Loucy (cell line): ENCODE data around the gene STX11.

Experiments used
- H2AFZ ChIP-seq: fragments of 200-600 bp; sonication (generic); 2 replicates; pipeline ENCODE4 v1.6.0; 2016; ENCODE audit warnings: antibody characterized with exemption, mild to moderate bottlenecking, low read length, moderate library complexity
- H3F3A ChIP-seq: fragments of 200-600 bp; 2 replicates; pipeline ENCODE4 v1.6.0; 2016; ENCODE audit warnings: antibody characterized with exemption, low read depth, mild to moderate bottlenecking
- H3K27me3 ChIP-seq: fragments of 200-600 bp; sonication (generic); 2 replicates; pipeline ENCODE4 v1.6.1; 2014; ENCODE audit warnings: low read length, mild to moderate bottlenecking; ENCODE audit not compliant: insufficient read depth, poor library complexity, severe bottlenecking
- H3K36me3 ChIP-seq: fragments of 200-600 bp; sonication (generic); 2 replicates; pipeline ENCODE4 v1.6.1; 2016; ENCODE audit warnings: low read length; ENCODE audit not compliant: insufficient read depth
- H3K4me1 ChIP-seq: fragments of 200-600 bp; sonication (generic); 2 replicates; pipeline ENCODE4 v1.5.1; 2014; ENCODE audit warnings: low read length, mild to moderate bottlenecking; ENCODE audit not compliant: insufficient read depth, poor library complexity, severe bottlenecking
- H3K4me2 ChIP-seq: fragments of 200-600 bp; sonication (generic); 2 replicates; pipeline ENCODE4 v1.6.0; 2014; ENCODE audit warnings: antibody characterized with exemption, low read length, low read depth, mild to moderate bottlenecking; ENCODE audit not compliant: poor library complexity, severe bottlenecking
- H3K4me3 ChIP-seq: fragments of 200-600 bp; sonication (generic); 2 replicates; pipeline ENCODE4 v1.5.1; 2014; ENCODE audit warnings: low read length, mild to moderate bottlenecking, mixed read lengths; ENCODE audit not compliant: poor library complexity, severe bottlenecking
- H3K79me2 ChIP-seq: fragments of 200-600 bp; sonication (generic); 2 replicates; pipeline ENCODE4 v1.6.1; 2014; ENCODE audit warnings: low read length; ENCODE audit not compliant: insufficient read depth
- H3K9ac ChIP-seq: fragments of 200-600 bp; sonication (generic); 2 replicates; pipeline ENCODE4 v1.6.0; 2014; ENCODE audit warnings: mild to moderate bottlenecking, low read depth, low read length, moderate library complexity; ENCODE audit not compliant: poor library complexity, severe bottlenecking
- H3K9me2 ChIP-seq: fragments of 200-600 bp; sonication (generic); replicated peaks from 2 replicates; pipeline ENCODE4 v1.6.1; 2016; ENCODE audit warnings: low read depth, low read length, mixed read lengths
- H3K9me3 ChIP-seq: fragments of 200-600 bp; sonication (generic); 2 replicates; pipeline ENCODE4 v1.6.1; 2014; ENCODE audit warnings: mild to moderate bottlenecking, antibody characterized with exemption, low read length, low read depth; ENCODE audit not compliant: insufficient read depth
- H4K20me1 ChIP-seq: fragments of 200-600 bp; sonication (generic); 2 replicates; pipeline ENCODE4 v1.6.0; 2014; ENCODE audit warnings: antibody characterized with exemption, low read length, mild to moderate bottlenecking; ENCODE audit not compliant: insufficient read depth, poor library complexity, severe bottlenecking
- CTCF ChIP-seq: fragments of 200-600 bp; sonication (generic); conservative IDR thresholded peaks from 2 replicates; pipeline ENCODE4 v1.5.1; 2014; ENCODE audit warnings: mild to moderate bottlenecking, antibody characterized with exemption, low read length
- EZH2phosphoT487 ChIP-seq: fragments of 200-600 bp; IDR thresholded peaks from 2 replicates; pipeline ENCODE4 v1.6.1; 2018; ENCODE audit warnings: antibody characterized with exemption, mild to moderate bottlenecking, moderate library complexity, borderline replicate concordance

The STX11 gene

DNA sequence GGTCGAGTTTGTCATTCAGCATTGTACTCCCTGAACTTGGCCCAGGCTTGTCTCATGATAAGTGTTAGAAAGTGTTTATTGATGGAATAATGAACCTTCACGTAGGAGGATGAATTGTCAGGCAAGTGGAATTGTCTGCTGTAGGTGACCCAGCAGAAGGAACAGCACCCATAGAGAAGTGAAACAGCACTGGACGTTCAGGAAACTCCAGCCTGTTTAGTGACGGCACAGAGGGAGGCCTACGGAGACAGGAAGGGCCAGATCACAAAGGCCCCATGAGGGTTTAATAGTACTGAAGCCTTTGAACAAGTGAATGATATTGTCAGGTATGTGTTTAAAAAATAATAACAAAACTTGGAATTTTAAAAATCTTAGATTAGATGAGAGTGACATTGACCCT lies 2.9 kb downstream of the STX11 start:
- Histone ChIP-seq H3K4me3 (no peak overlapping the region), H4K20me1 (no peaks in the 10 kb centered on the region), H3K9ac (no peak overlapping the region), H2AFZ (no peak overlapping the region), H3K27me3 (no peaks in the 10 kb centered on the region), H3K4me2 (no peak overlapping the region), H3K36me3 (no peaks in the 10 kb centered on the region), H3K9me2 (no peaks in the 10 kb centered on the region), H3K4me1 (peaks cover 7% of the 10 kb centered on the region), H3F3A (no peaks in the 10 kb centered on the region), H3K79me2 (no peaks in the 10 kb centered on the region), H3K9me3 (no peaks in the 10 kb centered on the region)
- TF ChIP-seq CTCF: no peak
- no peak for TF ChIP-seq EZH2phosphoT487

GRCh38 chr6:144153971-144154370 lies 3.7 kb downstream of the STX11 start:
- no peaks in the 10 kb centered on the region for H3K9me2 ChIP-seq
- no peaks in the 10 kb centered on the region for H3K36me3 ChIP-seq
- TF ChIP-seq CTCF (no peak), EZH2phosphoT487 (no peak)
- H3K9me3 ChIP-seq: no peaks in the 10 kb centered on the region
- no peaks in the 10 kb centered on the region for H3K79me2 ChIP-seq
- no peak overlapping the region for H3K4me3 ChIP-seq
- H2AFZ ChIP-seq: no peak overlapping the region
- H3K27me3 ChIP-seq: no peaks in the 10 kb centered on the region
- H3F3A ChIP-seq: no peaks in the 10 kb centered on the region
- H3K9ac ChIP-seq: no peak overlapping the region
- H4K20me1 ChIP-seq: no peaks in the 10 kb centered on the region
- H3K4me1 ChIP-seq: peaks cover 7% of the 10 kb centered on the region
- H3K4me2 ChIP-seq: no peak overlapping the region

DNA sequence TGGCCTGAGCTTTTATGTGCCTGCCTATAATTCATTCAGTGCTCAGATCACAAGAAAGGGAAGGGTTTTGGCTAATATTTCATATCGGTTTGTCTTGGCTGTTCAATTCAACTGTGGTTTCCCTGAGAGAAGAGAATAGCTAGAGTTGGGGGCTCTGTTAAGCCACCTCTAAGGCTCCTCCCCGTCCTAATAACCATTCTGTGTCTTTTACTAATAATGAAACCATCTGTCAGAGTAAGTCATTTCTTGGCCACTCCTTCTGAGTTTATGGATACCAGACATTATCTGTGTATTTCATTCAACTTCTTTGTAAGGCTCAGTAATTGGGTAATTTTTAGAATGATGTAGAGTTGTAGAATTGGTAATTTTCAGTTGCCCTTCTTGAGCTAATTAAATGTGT lies 5.2 kb downstream of the STX11 start:
- H3K79me2 ChIP-seq: no peaks in the 10 kb centered on the region
- H3K4me3 ChIP-seq: no peak overlapping the region

More for the DNA sequence above, 5.2 kb downstream of the STX11 start:
- no peaks in the 10 kb centered on the region for H3K9me2 ChIP-seq
- no peaks in the 10 kb centered on the region for H3K9me3 ChIP-seq
- no peak overlapping the region for H3K9ac ChIP-seq
- H3K4me1 ChIP-seq: peaks cover 7% of the 10 kb centered on the region
- TF ChIP-seq EZH2phosphoT487 (no peak), CTCF (no peak)
- H3K27me3 ChIP-seq: no peaks in the 10 kb centered on the region
- no peaks in the 10 kb centered on the region for H4K20me1 ChIP-seq
- no peak overlapping the region for H3K4me2 ChIP-seq
- H3F3A ChIP-seq: no peaks in the 10 kb centered on the region
- H3K36me3 ChIP-seq: no peaks in the 10 kb centered on the region
- no peak overlapping the region for H2AFZ ChIP-seq
